Epithelial cell of esophagus (primary cell): ENCODE measurements around the gene ATOH8.

Experiments
- DNase-seq: peaks from one replicate; pipeline ENCODE4 v3.0.0; 2010; ENCODE audit warnings: low read depth
- H3K4me3 ChIP-seq: 2 replicates; pipeline ENCODE4 v1.5.1; 2011; ENCODE audit warnings: mild to moderate bottlenecking, low read length, control low read depth
- TF ChIP-seq, protein P1 (sequence below): IDR thresholded peaks from 2 replicates; pipeline ENCODE4 v1.5.1; 2011; ENCODE audit warnings: low read depth, mild to moderate bottlenecking, low read length, control low read depth, inconsistent platforms; ENCODE audit not compliant: insufficient read depth; ENCODE audit errors: missing control alignments

Gene ATOH8

GRCh38 chr2:85731606-85732005 lies 22.2 kb upstream of the ATOH8 start:
- no peak overlapping the region for H3K4me3 ChIP-seq
- TF ChIP-seq, protein P1, sequence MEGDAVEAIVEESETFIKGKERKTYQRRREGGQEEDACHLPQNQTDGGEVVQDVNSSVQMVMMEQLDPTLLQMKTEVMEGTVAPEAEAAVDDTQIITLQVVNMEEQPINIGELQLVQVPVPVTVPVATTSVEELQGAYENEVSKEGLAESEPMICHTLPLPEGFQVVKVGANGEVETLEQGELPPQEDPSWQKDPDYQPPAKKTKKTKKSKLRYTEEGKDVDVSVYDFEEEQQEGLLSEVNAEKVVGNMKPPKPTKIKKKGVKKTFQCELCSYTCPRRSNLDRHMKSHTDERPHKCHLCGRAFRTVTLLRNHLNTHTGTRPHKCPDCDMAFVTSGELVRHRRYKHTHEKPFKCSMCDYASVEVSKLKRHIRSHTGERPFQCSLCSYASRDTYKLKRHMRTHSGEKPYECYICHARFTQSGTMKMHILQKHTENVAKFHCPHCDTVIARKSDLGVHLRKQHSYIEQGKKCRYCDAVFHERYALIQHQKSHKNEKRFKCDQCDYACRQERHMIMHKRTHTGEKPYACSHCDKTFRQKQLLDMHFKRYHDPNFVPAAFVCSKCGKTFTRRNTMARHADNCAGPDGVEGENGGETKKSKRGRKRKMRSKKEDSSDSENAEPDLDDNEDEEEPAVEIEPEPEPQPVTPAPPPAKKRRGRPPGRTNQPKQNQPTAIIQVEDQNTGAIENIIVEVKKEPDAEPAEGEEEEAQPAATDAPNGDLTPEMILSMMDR, result no peak
- no peak for DNase-seq

GRCh38 chr2:85732467-85733120 lies 21.2 kb upstream of the ATOH8 start:
- TF ChIP-seq, protein P1, result no peak
- no peak overlapping the region for H3K4me3 ChIP-seq
- DNase-seq, result no peak

GRCh38 chr2:85733121-85733960 lies 20.4 kb upstream of the ATOH8 start:
- TF ChIP-seq, protein P1, result no peak
- DNase-seq, result no peak
- no peak overlapping the region for H3K4me3 ChIP-seq

DNA sequence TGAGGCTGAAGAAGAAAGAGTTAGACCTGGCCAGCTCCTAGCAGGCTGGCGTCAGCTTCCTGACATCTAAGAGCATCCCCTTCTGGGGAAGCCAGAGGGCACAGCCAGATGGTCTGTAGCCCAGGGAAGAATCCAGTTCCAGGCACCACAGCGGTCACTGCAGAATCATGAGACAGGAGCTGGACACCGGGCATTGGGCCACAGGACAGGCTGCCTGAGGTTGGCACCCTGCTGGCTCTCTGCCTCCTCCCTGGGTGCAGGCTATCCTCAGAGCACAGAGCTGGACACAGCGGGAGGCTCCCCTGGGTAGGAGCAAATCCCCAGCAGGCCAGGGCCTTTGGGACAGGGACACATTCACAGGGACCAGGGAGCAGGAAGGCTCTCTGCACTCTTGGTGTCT lies 19.8 kb upstream of the ATOH8 start:
- TF ChIP-seq, protein P1, result no peak
- no peak overlapping the region for H3K4me3 ChIP-seq
- DNase-seq, result no peak

DNA sequence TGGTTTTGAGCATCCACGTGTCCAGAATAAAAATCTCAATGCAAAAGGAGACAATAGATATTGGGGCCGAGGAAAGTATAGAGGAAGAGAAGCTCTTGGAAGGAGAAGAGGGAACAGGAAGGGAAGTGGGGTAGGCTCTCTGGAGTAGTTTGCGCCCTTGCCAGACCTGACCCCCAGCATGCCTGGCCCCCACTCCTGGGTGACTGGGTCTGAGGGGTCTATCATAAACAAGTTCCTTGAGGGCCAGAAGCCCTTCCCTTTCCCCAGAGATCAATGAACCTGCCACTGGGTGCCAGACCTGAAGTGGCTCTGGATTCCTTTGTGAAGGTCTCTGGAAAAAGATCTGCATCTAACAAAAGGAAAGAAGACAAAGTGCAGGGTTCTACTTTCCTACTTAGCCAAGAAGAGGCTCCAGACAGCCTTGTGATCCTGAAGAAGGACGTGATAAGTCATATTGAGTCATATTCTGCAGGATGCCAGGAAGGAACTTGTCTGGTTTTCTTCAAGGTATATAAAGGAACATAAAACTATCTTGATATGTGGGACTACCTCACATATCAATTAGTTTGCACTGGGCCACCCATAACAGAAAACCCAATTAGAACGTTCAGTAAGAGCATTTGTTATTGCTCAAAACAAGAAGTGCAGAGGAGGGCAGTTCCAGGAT lies 18.7 kb upstream of the ATOH8 start:
- TF ChIP-seq, protein P1, result no peak
- DNase-seq, result peak; percentile 67
- H3K4me3 ChIP-seq, result no peak overlapping the region

DNA sequence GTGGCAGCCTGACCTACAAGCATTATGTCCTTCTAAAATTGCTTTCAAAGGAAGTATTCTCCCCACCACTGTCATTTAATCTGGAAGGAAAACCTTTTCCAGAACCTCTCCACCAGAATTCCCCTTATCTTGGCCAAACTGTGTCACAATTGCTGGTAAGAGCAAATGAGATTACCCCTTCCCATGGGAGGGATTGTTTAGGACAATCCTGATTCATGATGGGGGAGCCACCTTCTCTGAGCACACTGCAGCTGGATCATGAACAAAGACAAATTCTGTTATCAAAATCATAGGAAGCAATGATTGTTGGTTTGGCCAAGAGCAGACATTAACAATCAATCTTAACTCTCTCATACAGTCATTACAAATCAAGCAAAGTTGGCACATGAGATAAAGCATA lies 18.1 kb upstream of the ATOH8 start:
- H3K4me3 ChIP-seq, result no peak overlapping the region
- TF ChIP-seq, protein P1, result no peak
- DNase-seq, result no peak
